Stimulated activated CD8-positive, alpha-beta memory T cell treated with anti-CD3 and anti-CD28 coated beads, Interleukin-2, amount 100 ng/mL, for 1 hour (primary cell): ENCODE measurements around the gene PSMA4.
"Not testable (repeated sequence)": the region's sequence is repeated elsewhere in the genome, so short reads cannot be mapped to it uniquely, and the experiment has no call there.

Experiments
- DNase-seq, 2 donors: peaks; one replicate each; pipeline ENCODE4 v3.0.0-alpha.2; 2020; ENCODE audit warnings: low read depth in 2 of 2

PSMA4 gene

DNA sequence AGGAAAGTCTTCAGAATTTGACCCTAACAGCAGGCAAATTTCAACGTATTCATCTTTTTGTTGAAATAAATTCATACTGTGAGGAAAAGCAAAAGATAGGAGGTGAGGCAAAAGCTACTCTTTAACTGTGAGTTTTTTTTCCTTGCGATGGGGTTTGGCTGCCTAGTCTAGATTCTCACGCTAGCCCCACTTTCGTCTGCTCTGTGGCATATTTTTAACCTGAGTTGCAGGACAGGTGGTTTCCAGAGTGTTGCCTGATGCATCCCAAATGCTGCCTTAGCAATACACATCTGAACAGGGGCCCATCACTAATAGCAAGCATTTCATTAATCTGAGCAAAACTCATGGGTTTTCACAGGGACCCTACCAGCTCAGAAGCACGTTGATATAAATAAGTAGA is 11.7 kb downstream of the PSMA4 start:
- DNase-seq = no peak

GRCh38 chr15:78552597-78552996 is 12.4 kb downstream of the PSMA4 start:
- no peak for DNase-seq

- DNase-seq = not testable (repeated sequence)
These were observed 20.0 kb downstream of the PSMA4 start for GRCh38 chr15:78560201-78560600.

DNA sequence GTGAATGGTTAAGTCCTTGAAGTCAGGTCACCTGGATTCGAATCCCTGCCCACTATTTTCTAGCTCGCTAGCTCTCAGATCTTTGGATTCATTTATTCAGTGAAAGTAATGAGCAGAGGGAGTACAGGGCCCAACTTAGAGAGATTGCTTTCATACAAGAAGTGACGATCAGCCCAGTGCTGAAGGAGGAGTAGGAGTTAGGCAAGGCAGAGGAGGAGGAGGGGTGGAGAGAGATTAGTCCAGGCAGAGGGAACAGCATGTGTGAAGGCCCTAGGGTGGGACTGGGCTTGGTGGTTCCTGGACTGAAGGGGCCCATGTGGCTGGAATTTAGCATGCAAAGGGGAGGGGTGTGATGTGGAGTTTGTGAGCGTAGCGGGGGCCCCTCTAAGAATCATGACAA is 21.2 kb downstream of the PSMA4 start:
- DNase-seq = no peak

DNA sequence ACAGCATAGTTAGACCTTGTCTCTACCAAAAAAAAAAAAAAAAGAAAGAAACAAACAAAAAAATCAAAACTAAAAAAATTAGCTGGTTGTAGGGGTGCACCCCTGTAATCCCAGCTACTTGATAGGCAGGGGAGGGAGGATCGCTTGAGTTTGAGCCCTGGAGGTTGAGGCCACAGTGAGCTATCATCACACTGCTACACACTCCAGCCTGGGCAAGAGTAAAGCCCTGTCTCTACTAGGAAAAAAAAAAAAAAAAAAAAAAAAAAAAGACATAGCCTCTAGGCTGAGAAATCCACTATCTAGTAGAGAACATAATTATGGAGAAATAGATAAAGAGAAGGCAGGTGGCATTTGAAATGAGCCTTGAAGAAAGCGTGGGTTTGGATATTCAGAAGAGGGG is 22.8 kb downstream of the PSMA4 start:
- no peak for DNase-seq

- no peak for DNase-seq
These were observed 24.5 kb downstream of the PSMA4 start for GRCh38 chr15:78564743-78565096.

DNA sequence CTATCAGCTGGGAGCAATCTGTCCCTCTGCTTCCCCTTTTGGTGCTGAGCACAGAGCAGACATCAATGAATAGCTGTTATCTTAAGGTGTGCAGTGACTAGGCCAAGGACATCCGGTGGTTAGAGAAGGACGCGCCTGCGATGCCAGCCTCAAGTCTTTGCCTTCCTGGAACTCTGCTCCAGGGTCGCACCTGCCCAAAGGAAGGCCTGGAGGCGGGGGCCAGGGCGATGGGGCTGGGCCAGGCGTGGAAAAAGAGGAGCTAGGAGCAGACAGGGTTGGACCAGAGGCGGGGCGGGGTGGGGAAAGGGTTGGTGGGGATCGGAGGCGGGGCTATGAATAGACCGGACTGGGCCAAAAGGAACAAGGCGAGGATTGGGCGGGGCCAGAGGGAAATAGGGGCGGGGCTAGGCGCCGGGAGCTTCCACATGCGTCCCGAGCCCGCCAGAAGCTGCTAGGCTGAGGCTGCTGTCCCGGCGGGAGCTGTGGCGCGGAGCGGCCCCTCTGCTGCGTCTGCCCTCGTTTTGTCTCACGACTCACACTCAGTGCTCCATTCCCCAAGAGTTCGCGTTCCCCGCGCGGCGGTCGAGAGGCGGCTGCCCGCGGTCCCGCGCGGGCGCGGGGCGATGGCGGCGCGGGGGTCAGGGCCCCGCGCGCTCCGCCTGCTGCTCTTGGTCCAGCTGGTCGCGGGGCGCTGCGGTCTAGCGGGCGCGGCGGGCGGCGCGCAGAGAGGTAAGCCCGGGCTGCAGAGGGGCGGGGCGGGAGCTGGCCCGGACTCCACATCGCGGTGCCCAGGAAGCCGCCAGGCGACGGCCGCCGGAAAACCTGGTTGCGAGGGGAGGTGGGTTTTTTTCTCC is 25.1 kb downstream of the PSMA4 start, which contains the start of gene CHRNA5:
Gene CHRNA5, plus strand, starts transcription at position 424 of the 854 bp plus-strand sequence. Its CDS starts 200 bp downstream, at position 624.
- peak; percentile 37 to 48 for DNase-seq

DNA sequence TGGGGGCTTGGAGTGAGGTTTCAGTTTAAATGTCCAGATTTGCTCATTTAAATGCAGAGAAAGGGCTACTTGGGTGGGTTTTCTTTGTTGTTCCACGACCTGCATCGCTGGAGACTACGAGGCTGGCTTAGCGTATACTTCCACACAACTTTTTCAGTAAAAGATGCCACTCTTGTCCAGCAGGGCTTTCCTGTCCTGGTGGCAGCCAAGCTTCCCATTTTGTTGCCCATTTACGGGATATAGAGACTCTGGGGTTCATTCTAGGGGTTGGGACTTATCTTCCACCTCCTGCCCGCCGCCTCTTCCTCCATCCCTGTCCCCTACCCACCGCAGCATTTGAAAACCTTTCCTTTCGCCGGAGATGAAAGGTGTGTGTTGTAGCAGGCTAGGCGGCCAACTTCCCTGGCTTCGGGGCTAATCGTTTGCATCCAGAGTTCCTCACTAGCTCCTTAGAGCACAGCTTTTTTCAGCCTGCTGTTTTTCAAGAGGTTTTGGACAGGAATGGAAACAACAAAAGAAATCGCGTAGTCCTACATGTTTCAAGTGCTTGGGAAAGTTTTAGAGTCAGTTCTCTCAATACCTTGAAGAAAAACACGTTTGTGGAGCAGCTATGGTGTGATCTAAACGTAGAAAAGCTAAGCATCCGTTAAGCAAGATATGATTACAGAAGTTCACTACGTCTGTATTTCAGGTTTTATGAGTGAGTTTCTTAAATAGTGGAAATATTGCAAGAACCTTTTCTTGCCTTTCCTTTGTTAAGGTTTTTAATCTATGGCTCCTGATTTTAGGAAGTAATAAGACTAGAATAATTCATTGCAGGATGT is 25.9 kb downstream of the PSMA4 start:
- no peak for DNase-seq

DNA sequence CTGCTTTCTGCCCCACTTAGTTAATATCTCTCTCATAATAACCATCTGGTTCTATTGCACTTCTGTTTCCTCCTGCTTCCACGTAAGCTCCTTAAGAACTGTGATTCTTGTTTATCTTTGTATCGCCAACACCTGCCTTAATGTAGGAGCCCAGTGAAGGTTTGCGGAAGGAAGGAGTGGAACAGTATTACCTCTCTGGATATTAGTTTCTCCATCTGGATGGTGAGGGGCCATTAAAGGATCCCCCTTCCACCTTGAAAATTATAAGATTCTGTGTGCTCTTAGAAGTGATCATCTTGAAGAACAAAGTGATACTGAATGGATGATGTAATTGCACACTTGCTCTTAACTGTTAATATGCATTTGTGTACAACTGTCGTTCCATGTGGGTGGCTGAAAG is 27.3 kb downstream of the PSMA4 start:
- DNase-seq = no peak

DNA sequence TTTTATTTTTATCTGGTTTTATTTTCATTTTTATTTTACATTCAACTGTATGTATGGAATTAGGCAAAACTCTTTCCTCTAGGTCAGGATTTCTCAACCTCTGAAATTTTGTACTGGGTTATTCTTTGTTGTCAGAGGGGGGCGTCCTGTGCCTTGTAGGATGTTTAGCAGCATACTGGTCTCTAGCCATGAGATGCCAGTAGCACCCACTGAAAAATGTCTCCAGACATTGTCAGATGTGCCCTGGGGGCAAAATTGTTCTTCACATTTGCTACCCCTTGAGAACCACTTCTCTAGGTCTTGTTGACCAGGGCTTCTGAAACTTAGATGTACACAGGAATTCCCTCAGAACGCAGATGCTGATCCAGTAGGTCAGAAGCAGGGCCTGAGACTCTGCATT is 30.5 kb downstream of the PSMA4 start:
- DNase-seq = no peak

DNA sequence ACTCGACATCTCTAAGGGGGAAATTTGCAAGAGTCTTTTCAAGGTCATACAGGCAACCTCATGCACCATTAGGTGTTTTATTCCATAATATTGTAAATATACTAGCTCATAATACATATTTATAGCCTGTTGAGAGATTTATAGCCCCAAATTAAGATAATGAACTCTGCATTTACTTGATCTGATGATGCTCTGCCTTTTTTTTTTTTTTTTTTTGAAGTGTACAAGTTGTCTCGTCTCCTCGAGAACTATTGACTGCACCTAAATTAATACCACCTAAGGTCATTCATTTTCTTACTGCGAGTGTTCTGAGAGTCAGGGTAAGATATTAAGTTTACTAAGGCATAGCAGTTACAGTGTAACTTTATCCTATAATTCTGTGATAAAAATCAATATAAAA is 31.1 kb downstream of the PSMA4 start:
- no peak for DNase-seq

- DNase-seq = no peak
These were observed 33.2 kb downstream of the PSMA4 start for GRCh38 chr15:78573416-78573815.

DNA sequence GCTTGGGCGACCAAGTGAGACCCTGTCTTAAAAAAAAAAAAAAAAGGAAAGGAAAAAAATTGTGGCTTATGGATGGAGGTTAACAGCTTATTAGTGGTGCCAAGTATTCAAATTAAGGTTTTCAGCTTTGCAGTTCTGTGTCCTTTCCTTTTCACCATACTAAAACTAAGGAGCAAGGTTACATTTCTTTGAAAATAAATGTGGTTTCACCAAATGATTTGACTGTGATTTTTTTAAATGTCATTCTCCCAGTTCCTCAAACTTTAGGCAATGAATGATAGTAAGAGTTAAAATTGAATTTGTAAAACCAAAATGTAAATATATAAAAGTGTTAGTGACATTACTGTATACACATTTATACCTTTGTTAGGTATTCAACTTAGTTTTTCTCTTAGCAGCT is 34.7 kb downstream of the PSMA4 start:
- DNase-seq = no peak

GRCh38 chr15:78597583-78597982 is 57.3 kb downstream of the PSMA4 start:
- no peak for DNase-seq

DNA sequence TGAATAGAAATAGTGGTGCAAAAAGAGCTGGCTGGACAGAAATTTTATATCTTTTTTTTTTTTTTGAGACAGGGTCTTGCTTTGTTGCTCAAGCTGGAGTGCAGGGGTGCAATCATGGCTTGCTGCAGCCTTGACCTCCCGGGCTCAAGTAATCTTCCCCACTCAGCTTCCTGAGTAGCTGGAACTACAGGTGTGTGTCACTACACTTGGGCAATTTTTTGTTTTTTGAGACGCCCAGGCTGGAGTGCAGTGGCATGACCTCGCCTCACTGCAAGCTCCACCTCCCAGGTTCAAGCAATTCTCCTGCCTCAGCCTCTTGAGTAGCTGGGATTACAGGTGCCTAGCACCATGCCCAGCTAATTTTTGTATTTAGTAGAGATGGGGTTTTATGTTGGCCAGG is 58.1 kb downstream of the PSMA4 start:
- DNase-seq = no peak

DNA sequence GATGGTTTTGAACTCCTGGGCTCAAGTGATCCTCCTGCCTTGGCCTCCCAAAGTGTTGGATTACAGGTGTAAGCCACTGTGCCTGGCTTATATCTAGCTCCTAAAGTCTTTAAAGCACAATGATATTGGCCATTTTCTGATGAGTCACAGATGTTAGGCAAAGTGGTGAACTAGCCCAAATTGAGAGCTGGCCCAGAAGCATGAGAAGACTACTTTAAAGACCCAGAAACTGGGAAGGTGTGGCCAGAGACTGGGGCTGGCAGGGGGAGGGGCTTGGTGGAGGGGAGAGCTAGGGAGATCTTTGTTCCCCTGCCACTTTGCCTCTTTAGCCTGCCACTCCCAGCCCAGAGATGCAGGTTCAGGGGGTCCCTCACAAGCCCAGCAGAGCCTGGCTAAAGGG is 58.9 kb downstream of the PSMA4 start:
- no peak for DNase-seq
